Gastrocnemius medialis (tissue), 4 donors: ENCODE data around the gene SCGB1A1. TPM values are rescaled to one million over a fixed set of nuclear protein-coding genes. Genes with fewer than 3 reads are reported as not detected.

Source experiments
- ATAC-seq, 2 donors: fragments of 150-250 bp; one replicate each; pipeline ENCODE4 v1.9.1; 2016
- DNase-seq, 2 donors: peaks; one replicate each; pipeline ENCODE4 v3.0.0-alpha.2; 2019
- H3K27ac ChIP-seq, 4 donors: fragments of 200-600 bp; sonication (generic); 1 replicate in 1 of 4; 2 replicates in 3 of 4; pipeline ENCODE4 v1.5.1; 2016 to 2018; ENCODE audit warnings: mild to moderate bottlenecking in 2 of 4, moderate library complexity in 1 of 4
- H3K27me3 ChIP-seq, 3 donors: fragments of 200-600 bp; sonication (generic) in 2 of 3; 1 replicate in 1 of 3; 2 replicates in 2 of 3; pipeline versions ENCODE4 v1.5.1 to v1.6.0; 2016 to 2019; ENCODE audit warnings: mild to moderate bottlenecking in 1 of 3, moderate library complexity in 1 of 3
- H3K36me3 ChIP-seq, 2 donors: fragments of 200-600 bp; sonication (generic) in 1 of 2; one replicate each; pipeline ENCODE4 v1.5.1; 2017 to 2018
- H3K4me1 ChIP-seq, 2 donors: fragments of 200-600 bp; sonication (generic) in 1 of 2; one replicate each; pipeline ENCODE4 v1.5.1; 2016 to 2017; ENCODE audit warnings: mild to moderate bottlenecking in 2 of 2
- H3K4me3 ChIP-seq, 4 donors: fragments of 200-600 bp; sonication (generic) in 3 of 4; 1 replicate in 1 of 4; 2 replicates in 3 of 4; pipeline ENCODE4 v1.5.1; 2016 to 2019; ENCODE audit warnings: mild to moderate bottlenecking in 2 of 4
- H3K9me3 ChIP-seq, 3 donors: fragments of 200-600 bp; sonication (generic) in 2 of 3; 1 replicate in 1 of 3; 2 replicates in 2 of 3; pipeline ENCODE4 v1.5.1; 2016 to 2019
- CTCF ChIP-seq, 5 experiments: fragments of 450-650 bp in 3 of 5; fragments of 200-600 bp in 2 of 5; sonication (generic) in 2 of 5; IDR thresholded peaks in 4 of 5; conservative IDR thresholded peaks in 1 of 5; 1 replicate in 4 of 5; 2 replicates in 1 of 5; pipeline ENCODE4 v1.5.1; 2016 to 2019; ENCODE audit warnings: antibody characterized with exemption in 5 of 5, mild to moderate bottlenecking in 3 of 5, moderate library complexity in 3 of 5
- POLR2A ChIP-seq, 2 donors: fragments of 450-650 bp; IDR thresholded peaks; one replicate each; pipeline ENCODE4 v1.6.1; 2017; ENCODE audit warnings: antibody characterized with exemption in 2 of 2, mild to moderate bottlenecking in 2 of 2, moderate library complexity in 2 of 2
- in situ Hi-C, 4 donors: fragments of 200-750 bp; cut with MboI; loops; one replicate each; pipeline versions ENCODE4 v1.15.0 to v1.8.0; 2017; ENCODE audit warnings: low sequenced_read_pairs in 4 of 4
- intact Hi-C: fragments of 100-400 bp; cut with DNase I; formaldehyde crosslinking; loops from one replicate; pipeline ENCODE4 v1.15.1; 2023; ENCODE audit warnings: low total_unique reads
- total RNA-seq, 4 donors: library from RNA; depleted of rRNA; stranded (reverse); fragments of >200 nt; gene quantifications; one replicate each; pipeline versions ENCODE4 v1.1.0 to v1.2.3, GENCODE V29; 2016

SCGB1A1 gene
- total RNA-seq, 4 donors from 2014 or later, result not detected

GRCh38 chr11:62450543-62451240 is 31.9 kb downstream of the SCGB1A1 start:
- in situ Hi-C loops, result no loop called here
- no peak for TF ChIP-seq CTCF (IDR thresholded peaks at IDR 0.05 in 4 of 5, conservative IDR thresholded peaks at IDR 0.05 in 1 of 5)
- TF ChIP-seq POLR2A (IDR thresholded peaks at IDR 0.05), result no peak
- ATAC-seq (no peak), DNase-seq (no peak)
- Histone ChIP-seq H3K4me1 (peaks cover 0 to 6% of the 10 kb centered on the region in 2 donors), H3K4me3 (no peak overlapping the region), H3K27ac (no peak overlapping the region), H3K27me3 (no peaks in the 10 kb centered on the region), H3K36me3 (no peaks in the 10 kb centered on the region), H3K9me3 (no peaks in the 10 kb centered on the region)
- intact Hi-C loops, result no loop called here

- Histone ChIP-seq H3K4me1 (peaks cover 0 to under 1% of the 10 kb centered on the region in 2 donors), H3K27me3 (no peaks in the 10 kb centered on the region), H3K36me3 (no peaks in the 10 kb centered on the region), H3K27ac (no peak overlapping the region), H3K4me3 (no peak overlapping the region), H3K9me3 (no peaks in the 10 kb centered on the region)
- intact Hi-C loops, result no loop called here
- DNase-seq (no peak), ATAC-seq (no peak)
- TF ChIP-seq POLR2A (IDR thresholded peaks at IDR 0.05) (no peak), CTCF (IDR thresholded peaks at IDR 0.05 in 4 of 5, conservative IDR thresholded peaks at IDR 0.05 in 1 of 5) (no peak)
- in situ Hi-C loops, result no loop called here
Measured at GRCh38 chr11:62451241-62451621, 32.4 kb downstream of the SCGB1A1 start.

GRCh38 chr11:62452261-62452660 is 33.4 kb downstream of the SCGB1A1 start:
- H3K27ac ChIP-seq, result no peak overlapping the region
- no peak for ATAC-seq
- no peak for DNase-seq
- H3K4me3 ChIP-seq, result no peak overlapping the region
- TF ChIP-seq CTCF (IDR thresholded peaks at IDR 0.05 in 4 of 5, conservative IDR thresholded peaks at IDR 0.05 in 1 of 5) (no peak), POLR2A (IDR thresholded peaks at IDR 0.05) (no peak)
- H3K27me3 ChIP-seq, result no peaks in the 10 kb centered on the region
- H3K36me3 ChIP-seq, result no peaks in the 10 kb centered on the region
- no peaks in the 10 kb centered on the region for H3K4me1 ChIP-seq
- in situ Hi-C loops, result no loop called here
- H3K9me3 ChIP-seq, result no peaks in the 10 kb centered on the region
- intact Hi-C loops, result no loop called here

GRCh38 chr11:62452839-62453468 is 34.1 kb downstream of the SCGB1A1 start:
- Histone ChIP-seq H3K36me3 (no peaks in the 10 kb centered on the region), H3K4me3 (no peak overlapping the region), H3K4me1 (no peaks in the 10 kb centered on the region), H3K9me3 (no peaks in the 10 kb centered on the region), H3K27ac (no peak overlapping the region), H3K27me3 (no peaks in the 10 kb centered on the region)
- TF ChIP-seq CTCF (IDR thresholded peaks at IDR 0.05 in 4 of 5, conservative IDR thresholded peaks at IDR 0.05 in 1 of 5) (no peak), POLR2A (IDR thresholded peaks at IDR 0.05) (no peak)
- ATAC-seq (no peak), DNase-seq (no peak)
- intact Hi-C loops (no loop called here), in situ Hi-C loops (no loop called here)
